Erythroblast (primary cell): ENCODE data around the gene SLC25A30.
"Not testable (repeated sequence)": the region's sequence is repeated elsewhere in the genome, so short reads cannot be mapped to it uniquely, and the experiment has no call there.

Experiments
- DNase-seq, 2 experiments: peaks; one replicate each; lab custom pipeline; 2025; lab: John Stamatoyannopoulos, UW
- GATA1 ChIP-seq: IDR thresholded peaks from 2 replicates; pipeline ENCODE4 v1.6.1; 2011; ENCODE audit warnings: low read depth, mild to moderate bottlenecking, control low read depth, low read length, moderate library complexity
- POLR2A ChIP-seq: IDR thresholded peaks from 2 replicates; pipeline ENCODE4 v1.6.1; 2011; ENCODE audit warnings: mild to moderate bottlenecking, low read length

SLC25A30 gene

DNA sequence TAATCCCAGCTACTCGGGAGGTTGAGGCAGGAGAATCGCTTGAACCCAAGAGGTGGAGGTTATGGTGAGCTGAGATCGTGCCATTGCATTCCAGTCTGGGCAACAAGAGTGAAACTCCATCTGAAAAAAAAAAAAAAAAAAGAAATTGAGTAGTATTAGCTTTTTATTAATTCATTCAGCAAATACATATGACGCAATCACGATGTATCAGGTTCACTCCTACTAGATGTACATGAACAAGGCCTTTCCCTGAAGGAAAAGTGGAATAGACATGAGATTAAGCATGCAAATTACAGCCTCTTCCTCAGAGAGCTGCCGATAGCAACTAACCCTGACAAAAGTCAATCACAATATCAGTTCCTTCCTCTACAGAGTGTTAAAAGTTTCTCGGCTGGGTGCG lies 68.0 kb downstream of the SLC25A30 start:
- no peak for DNase-seq
- TF ChIP-seq POLR2A (no peak), GATA1 (no peak)

- TF ChIP-seq POLR2A (no peak), GATA1 (no peak)
- no peak for DNase-seq
These were observed 68.7 kb downstream of the SLC25A30 start for GRCh38 chr13:45349438-45349837.

DNA sequence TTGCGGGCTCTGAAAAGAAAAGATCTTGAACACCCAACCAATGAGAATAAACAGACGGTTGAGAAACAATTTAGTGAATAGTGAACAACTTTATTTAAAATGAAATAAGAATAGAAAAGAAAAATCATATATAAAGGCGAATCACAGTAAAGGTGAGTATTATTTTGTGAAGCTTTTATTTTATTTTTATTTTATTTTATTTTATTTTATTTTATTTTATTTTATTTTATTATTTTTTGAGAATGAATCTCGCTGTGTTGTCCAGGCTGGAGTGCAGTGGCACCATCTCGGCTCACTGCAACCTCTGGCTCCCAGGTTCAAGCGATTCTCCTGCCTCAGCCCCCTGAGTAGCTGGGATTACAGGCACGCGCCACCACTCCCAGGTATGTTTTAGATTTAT lies 74.1 kb downstream of the SLC25A30 start:
- not testable (repeated sequence) for DNase-seq
